Measurements from ENCODE around the gene PCDHB4. TPM values are rescaled to one million over a fixed set of nuclear protein-coding genes. Genes with fewer than 3 reads are reported as not detected.
"Not testable (repeated sequence)": the region's sequence is repeated elsewhere in the genome, so short reads cannot be mapped to it uniquely, and the experiment has no call there.

Gene PCDHB4
- total RNA-seq: 4.7 TPM

DNA sequence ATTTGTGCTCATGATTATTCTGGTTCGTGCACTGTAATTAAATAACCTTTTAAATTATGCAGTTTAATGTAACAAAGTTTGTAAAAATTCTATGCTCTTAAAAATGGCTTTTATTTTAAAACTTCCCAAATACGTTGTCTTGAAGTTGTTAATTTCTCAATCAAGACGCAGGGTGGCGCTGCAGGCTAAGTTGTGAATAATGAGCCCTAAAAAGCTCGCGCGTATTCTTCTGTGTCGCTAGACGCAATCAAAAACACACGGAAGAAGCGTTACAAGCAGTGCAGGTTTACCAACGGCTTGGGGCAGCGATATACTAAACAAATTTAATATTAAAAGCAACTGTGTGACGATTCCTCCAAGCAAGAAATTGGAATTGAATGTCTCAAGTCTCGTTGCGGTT lies at the start of gene PCDHB4:
TSS of gene PCDHB4 (plus strand) at position 256 of the 400 bp plus-strand sequence. CDS start 181 bp downstream, outside the sequence.
- no peak for DNase-seq

DNA sequence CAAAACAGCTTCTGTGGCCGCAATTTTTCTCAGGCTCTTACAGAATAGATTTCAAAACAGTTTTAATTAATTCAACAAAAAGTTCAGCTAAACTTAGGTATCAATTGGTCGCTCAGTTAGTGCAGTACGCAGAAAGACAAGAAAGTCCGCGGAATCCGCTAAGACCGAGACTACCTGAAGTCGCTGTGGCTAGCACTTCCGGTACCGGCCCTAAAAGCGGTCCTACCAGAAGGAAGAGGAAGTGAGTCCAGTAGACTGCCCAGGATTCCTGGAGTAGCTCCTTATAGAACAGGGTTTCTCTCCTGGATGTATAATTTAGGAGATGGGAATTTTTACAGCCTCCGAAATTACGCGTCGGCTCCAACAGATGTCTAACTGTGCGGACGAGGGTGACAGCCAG lies 43.8 kb upstream of the PCDHB4 start:
- DNase-seq: no peak

DNA sequence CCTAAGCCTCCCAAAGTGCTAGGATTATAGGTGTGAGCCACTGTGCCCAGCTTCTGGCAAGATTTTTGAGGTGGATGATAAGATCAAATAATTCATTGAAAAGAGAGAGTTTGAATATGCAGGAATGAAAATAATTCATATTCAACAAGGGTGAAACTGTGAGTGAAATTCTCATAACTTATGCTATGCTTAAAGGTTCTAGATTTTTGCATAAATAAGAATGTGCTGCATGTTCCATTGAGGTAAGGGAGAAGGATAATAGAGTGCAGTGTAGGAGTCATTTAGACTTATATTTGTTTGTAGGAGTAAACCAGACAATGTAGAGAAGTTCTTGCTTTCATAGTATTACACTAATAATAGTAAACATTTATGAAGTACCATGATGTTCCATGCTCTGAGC lies 39.4 kb upstream of the PCDHB4 start:
- DNase-seq: no peak

DNA sequence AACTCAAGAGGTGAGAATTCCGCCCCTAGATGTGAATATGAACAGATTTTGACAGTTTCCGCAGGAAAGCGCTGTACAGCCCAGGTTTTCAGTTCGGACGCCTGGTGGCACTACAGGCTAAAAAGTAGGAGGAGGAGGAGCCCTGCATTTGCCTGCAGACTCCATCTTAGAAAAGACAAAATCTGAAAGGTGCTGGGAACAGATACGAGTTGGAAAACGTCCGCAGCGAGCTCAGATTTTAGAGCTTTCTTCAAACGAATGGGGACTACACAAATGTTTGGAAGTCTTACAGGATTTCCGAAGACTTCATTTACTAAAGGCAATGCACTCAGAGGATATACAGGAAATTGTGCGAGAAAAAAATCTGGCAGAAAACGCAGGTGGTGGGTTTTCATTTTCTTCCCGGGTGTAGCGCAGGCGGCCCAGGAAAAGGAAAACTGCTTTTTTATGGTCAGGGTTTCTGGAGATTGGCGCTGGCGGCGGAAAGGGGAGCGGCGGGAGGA lies 37.1 kb upstream of the PCDHB4 start:
- DNase-seq: peak; percentile 6

DNA sequence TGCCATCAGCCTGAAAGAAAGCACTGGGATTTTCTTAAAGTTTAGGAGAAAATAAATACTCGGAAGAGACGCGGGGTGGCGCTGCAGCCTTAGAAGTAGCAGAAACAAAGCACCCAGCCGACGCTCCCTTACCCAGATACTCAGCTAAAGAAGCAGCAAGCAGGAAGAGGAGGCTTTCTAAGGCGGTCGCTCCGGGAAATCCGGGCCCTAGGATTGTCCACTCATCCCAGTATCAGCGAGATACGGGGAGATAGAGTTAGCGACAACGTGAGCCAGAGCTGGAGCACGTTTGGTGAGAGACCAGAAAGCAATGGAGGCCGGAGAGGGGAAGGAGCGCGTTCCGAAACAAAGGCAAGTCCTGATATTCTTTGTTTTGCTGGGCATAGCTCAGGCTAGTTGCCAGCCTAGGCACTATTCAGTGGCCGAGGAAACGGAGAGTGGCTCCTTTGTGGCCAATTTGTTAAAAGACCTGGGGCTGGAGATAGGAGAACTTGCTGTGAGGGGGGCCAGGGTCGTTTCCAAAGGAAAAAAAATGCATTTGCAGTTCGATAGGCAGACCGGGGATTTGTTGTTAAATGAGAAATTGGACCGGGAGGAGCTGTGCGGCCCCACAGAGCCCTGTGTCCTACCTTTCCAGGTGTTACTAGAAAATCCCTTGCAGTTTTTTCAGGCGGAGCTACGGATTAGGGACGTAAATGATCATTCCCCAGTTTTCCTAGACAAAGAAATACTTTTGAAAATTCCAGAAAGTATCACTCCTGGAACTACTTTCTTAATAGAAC lies 26.9 kb upstream of the PCDHB4 start, which contains the start of gene PCDHB2:
TSS of gene PCDHB2 (plus strand) at position 135 of the 782 bp plus-strand sequence. CDS start at position 311, 176 bp downstream.
- DNase-seq: no peak

DNA sequence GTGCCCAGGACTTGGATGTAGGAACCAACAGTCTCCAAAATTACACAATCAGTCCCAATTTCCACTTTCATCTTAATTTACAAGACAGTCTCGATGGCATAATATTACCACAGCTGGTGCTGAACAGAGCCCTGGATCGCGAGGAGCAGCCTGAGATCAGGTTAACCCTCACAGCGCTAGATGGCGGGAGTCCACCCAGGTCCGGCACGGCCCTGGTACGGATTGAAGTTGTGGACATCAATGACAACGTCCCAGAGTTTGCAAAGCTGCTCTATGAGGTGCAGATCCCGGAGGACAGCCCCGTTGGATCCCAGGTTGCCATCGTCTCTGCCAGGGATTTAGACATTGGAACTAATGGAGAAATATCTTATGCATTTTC lies 26.4 kb upstream of the PCDHB4 start:
- DNase-seq: no peak

DNA sequence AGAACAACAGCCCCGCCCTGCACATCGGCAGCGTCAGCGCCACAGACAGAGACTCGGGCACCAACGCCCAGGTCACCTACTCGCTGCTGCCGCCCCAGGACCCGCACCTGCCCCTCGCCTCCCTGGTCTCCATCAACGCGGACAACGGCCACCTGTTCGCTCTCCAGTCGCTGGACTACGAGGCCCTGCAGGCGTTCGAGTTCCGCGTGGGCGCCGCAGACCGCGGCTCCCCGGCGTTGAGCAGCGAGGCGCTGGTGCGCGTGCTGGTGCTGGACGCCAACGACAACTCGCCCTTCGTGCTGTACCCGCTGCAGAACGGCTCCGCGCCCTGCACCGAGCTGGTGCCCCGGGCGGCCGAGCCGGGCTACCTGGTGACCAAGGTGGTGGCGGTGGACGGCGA lies 25.4 kb upstream of the PCDHB4 start:
- not testable (repeated sequence) for DNase-seq

DNA sequence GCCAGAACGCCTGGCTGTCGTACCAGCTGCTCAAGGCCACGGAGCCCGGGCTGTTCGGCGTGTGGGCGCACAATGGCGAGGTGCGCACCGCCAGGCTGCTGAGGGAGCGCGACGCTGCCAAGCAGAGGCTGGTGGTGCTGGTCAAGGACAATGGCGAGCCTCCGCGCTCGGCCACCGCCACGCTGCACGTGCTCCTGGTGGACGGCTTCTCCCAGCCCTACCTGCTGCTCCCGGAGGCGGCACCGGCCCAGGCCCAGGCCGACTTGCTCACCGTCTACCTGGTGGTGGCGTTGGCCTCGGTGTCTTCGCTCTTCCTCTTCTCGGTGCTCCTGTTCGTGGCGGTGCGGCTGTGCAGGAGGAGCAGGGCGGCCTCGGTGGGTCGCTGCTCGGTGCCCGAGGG lies 25.0 kb upstream of the PCDHB4 start:
- not testable (repeated sequence) for DNase-seq

DNA sequence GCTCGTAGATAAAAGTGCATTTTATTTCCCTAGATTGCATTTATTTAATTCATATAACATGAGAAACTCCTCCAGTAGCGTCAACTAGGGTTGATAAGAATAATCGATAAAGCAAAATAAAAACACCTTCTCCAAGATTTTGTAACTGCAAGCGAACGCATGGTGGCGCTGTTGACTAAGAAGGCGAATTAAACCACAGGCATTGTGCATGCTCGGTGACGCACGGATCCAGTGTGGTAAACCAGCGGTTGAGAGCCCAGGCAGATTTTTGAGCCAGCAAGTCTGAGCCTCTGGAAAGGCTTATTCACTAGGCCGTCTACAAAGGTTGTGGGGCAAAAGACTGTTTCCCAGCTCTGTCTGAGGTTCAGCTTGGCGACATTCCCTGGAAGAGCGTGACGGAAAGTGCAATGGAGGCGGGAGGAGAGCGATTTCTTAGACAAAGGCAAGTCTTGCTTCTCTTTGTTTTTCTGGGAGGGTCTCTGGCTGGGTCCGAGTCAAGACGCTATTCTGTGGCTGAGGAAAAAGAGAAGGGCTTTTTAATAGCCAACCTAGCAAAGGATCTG lies 21.3 kb upstream of the PCDHB4 start, which contains the start of gene PCDHB3:
TSS of gene PCDHB3 (plus strand) at position 231 of the 563 bp plus-strand sequence. CDS start at position 408, 177 bp downstream.
- no peak for DNase-seq

DNA sequence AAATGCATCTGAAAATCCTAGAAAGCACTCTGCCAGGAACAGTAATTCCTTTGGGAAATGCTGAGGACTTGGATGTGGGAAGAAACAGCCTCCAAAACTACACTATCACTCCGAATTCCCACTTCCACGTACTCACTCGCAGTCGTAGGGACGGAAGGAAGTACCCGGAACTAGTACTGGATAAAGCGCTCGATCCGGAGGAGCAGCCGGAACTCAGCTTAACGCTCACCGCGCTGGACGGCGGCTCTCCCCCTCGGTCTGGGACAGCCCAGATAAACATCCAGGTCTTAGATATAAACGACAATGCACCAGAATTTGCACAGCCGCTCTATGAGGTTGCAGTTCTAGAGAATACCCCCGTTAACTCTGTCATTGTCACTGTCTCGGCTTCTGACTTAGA lies 20.6 kb upstream of the PCDHB4 start:
- no peak for DNase-seq

DNA sequence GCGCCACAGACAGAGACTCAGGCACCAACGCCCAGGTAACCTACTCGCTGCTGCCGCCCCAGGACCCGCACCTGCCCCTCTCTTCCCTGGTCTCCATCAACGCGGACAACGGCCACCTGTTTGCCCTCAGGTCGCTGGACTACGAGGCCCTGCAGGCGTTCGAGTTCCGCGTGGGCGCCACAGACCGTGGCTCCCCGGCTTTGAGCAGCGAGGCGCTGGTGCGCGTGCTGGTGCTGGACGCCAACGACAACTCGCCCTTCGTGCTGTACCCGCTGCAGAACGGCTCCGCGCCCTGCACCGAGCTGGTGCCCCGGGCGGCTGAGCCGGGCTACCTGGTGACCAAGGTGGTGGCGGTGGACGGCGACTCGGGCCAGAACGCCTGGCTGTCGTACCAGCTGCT lies 19.5 kb upstream of the PCDHB4 start:
- DNase-seq: not testable (repeated sequence)

DNA sequence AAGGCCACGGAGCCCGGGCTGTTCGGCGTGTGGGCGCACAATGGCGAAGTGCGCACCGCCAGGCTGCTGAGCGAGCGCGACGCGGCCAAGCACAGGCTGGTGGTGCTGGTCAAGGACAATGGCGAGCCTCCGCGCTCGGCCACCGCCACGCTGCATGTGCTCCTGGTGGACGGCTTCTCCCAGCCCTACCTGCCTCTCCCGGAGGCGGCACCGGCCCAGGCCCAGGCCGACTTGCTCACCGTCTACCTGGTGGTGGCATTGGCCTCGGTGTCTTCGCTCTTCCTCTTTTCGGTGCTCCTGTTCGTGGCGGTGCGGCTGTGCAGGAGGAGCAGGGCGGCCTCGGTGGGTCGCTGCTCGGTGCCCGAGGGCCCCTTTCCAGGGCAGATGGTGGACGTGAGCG lies 19.1 kb upstream of the PCDHB4 start:
- DNase-seq: not testable (repeated sequence)

DNA sequence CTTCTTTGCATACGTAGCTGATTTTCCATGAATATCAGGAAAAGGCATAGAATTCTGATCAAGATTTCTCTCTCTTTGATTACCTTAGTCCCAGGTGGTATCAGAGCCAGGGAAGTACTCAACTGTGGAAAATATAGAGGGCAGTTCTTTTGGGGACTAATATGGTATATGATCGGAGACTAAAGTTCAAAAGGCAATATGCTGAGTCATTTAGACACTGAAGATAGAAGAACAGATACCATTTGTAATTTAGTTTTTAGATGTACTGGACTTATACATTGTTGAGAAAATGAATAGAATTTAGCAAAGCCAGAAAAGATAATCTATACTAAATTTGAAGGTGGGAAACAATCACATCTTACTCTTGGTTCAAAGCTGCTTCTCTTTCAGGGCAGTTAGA lies 16.3 kb upstream of the PCDHB4 start:
- DNase-seq: no peak

DNA sequence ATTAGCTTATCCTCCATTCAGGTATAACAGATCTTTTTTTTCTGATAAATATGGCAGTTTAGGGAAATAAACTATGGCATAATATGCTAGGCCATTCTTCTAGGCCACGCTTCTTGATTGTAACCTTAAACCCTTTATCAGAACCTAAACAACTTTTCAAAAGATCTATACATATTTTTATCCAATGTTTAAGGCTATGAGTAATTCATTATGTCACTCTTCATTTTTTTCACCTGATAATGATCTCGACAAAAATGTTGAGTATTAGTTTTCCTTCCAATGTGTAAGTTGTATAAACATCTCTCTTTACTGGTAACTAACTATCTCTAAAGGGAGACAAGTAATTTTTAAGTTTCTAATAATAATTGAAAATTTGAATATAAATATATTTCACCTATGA lies 2.4 kb upstream of the PCDHB4 start:
- no peak for DNase-seq

DNA sequence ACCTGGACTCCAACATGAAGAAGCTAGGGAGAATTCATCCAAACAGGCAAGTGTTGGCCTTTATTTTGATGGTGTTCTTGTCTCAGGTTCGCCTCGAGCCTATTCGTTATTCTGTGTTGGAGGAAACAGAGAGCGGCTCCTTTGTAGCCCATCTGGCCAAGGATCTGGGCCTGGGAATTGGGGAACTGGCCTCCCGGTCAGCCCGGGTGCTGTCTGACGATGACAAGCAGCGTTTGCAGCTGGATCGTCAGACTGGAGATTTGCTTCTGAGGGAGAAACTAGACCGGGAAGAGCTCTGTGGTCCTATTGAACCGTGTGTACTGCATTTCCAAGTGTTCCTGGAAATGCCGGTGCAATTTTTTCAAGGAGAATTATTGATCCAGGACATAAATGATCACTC lies 367 bp downstream of the PCDHB4 start:
- no peak for DNase-seq

DNA sequence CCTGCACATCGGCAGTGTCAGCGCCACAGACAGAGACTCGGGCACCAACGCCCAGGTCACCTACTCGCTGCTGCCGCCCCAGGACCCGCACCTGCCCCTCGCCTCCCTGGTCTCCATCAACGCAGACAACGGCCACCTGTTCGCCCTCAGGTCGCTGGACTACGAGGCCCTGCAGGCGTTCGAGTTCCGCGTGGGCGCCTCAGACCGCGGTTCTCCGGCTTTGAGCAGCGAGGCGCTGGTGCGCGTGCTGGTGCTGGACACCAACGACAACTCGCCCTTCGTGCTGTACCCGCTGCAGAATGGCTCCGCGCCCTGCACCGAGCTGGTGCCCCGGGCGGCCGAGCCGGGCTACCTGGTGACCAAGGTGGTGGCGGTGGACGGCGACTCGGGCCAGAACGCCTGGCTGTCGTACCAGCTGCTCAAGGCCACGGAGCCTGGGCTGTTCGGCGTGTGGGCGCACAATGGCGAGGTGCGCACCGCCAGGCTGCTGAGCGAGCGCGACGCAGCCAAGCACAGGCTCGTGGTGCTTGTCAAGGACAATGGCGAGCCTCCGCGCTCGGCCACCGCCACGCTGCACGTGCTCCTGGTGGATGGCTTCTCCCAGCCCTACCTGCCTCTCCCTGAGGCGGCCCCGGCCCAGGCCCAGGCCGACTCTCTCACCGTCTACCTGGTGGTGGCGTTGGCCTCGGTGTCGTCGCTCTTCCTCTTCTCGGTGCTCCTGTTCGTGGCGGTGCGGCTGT lies 1.9 kb downstream of the PCDHB4 start:
- DNase-seq: not testable (repeated sequence)

DNA sequence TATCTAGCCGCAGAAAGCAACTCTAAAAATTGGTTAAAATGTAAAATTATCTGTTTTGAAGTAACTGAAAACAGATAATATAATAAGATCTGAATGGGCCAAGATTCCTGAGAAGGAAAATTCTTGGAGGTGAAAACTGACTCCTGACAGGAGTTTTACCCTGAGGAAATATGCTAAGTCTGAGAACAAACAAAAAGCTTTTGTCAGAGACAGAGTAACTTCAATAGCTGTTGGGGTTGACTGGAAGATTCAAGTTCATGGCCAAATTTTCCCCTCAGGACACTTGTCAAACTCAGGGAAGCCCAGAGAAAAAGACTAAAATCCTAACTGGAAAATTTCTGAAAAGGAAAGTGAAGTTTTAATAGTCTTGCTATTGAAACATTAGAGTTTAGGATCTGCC lies 5.7 kb downstream of the PCDHB4 start:
- DNase-seq: no peak

DNA sequence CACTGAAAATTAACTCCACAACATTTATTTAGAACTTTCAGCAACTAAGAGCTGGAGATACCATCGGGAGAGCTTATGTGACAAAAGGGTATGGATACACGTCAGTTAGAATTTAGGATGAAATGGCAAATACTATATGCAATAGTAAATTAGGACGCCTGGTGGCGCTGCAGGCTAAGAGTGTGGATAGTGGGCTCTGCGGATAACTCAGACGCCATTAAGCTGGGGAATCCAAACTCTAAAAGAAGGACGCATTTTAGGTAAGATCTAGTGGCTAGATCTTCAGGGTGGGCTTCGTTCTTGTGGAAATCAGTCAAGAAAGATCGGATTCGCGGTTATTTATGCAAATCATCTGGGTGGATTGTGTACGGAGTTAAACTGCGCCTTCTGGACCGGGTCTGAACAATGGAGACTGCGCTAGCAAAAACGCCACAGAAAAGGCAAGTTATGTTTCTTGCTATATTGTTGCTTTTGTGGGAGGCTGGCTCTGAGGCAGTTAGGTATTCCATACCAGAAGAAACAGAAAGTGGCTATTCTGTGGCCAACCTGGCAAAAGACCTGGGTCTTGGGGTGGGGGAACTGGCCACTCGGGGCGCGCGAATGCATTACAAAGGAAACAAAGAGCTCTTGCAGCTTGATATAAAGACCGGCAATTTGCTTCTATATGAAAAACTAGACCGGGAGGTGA lies 13.6 kb downstream of the PCDHB4 start, which contains the start of gene PCDHB5:
TSS of gene PCDHB5 (plus strand) at position 177 of the 688 bp plus-strand sequence. CDS start at position 406, 229 bp downstream.
- no peak for DNase-seq

DNA sequence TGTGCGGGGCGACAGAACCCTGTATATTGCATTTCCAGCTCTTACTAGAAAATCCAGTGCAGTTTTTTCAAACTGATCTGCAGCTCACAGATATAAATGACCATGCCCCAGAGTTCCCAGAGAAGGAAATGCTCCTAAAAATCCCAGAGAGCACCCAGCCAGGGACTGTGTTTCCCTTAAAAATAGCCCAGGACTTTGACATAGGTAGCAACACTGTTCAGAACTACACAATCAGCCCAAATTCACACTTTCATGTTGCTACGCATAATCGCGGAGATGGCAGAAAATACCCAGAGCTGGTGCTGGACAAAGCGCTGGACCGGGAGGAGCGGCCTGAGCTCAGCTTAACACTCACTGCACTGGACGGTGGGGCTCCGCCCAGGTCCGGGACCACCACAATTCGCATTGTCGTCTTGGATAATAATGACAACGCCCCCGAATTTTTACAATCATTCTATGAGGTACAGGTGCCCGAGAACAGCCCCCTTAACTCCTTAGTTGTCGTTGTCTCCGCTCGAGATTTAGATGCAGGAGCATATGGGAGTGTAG lies 14.2 kb downstream of the PCDHB4 start:
- DNase-seq: no peak

DNA sequence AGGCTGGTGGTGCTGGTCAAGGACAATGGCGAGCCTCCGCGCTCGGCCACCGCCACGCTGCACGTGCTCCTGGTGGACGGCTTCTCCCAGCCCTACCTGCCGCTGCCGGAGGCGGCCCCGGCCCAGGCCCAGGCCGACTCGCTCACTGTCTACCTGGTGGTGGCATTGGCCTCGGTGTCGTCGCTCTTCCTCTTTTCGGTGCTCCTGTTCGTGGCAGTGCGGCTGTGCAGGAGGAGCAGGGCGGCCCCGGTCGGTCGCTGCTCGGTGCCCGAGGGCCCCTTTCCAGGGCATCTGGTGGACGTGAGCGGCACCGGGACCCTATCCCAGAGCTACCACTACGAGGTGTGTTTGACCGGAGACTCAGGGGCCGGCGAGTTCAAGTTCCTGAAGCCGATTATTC lies 15.7 kb downstream of the PCDHB4 start:
- DNase-seq: not testable (repeated sequence)

DNA sequence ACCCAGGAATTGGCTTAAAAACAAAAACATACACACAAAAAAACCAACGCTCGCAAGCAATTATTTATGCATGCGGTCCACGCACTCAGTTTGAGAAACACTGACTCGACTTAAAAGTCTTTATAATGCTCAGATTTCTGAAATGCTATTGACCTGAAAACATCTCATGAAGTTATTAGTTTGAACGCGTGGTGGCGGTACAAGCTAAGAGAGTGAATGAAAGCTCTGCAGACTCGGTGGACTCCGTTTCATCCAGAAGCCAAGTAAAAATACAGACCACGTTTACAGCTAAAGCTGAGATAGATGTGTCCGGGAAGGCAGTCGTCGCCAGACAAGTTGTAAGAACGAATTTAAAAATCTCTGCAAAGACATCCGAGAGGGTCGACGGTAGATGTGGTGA lies 28.2 kb downstream of the PCDHB4 start, which contains the start of gene PCDHB6:
TSS of gene PCDHB6 (plus strand) at position 246 of the 400 bp plus-strand sequence. CDS start 201 bp downstream, outside the sequence.
- no peak for DNase-seq

All from occipital lobe (tissue), 2 donors.